ENCODE measurements around the gene PADI1.

Gene PADI1

DNA sequence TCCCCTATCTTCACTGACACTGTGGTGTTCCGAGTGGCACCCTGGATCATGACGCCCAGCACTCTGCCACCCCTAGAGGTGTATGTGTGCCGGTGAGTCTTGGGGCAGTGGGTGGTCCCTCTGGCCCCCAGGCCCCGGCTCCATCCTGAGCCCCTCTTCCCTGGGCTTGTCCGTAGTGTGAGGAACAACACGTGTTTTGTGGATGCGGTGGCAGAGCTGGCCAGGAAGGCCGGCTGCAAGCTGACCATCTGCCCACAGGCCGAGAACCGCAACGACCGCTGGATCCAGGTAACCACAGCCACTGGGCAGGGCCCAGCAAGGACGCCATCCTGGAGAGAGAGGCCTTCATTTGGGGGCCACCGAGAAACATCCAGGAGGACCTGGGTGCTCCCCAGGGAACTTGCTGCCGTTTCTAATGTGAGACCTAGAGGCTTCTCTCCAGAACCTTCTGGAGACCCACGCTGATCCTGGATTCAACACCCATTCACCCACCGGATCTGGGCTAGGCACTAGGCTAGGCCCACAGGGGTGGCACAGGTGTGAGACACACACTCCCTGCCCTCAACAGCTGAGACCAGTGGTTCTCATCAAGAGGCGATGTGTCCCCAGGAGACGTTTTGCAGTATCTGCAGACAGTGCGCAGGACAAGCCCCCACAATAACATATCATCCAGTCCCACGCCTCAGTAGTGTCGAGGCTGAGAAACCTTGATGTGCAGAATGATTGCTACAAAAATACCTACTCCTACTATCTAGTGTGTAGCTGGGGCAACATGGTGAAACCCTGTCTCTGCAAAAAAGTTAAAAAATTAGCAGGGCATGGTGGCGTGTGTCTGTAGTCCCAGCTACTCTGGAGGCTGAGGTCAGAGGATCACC is 66.2 kb downstream of the PADI1 start:
- no peak for DNase-seq (ENCODE audit: low read depth in 3 of 3, low spot score in 1 of 3)

DNA sequence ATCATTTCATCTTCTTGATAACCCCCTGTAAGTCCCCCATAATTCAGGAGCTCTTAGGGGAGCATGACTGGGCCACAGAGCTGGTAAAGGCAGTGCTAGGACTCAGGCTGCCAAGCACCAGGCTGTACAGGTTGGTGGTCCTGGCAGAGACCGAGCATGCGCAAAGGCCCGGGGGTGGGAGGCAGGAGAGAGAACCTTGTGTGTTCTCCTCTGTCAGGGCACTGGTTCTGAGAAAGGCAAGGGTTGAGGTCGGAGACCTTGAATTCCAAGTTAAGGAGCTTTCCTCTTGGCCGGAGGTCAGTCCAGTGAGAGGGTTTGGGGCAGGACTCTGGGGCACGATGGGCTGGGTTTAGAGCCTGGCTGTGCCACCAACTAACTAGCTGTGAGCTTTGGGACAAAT is 67.1 kb downstream of the PADI1 start:
- DNase-seq (ENCODE audit: low read depth in 3 of 3, low spot score in 1 of 3), result no peak

DNA sequence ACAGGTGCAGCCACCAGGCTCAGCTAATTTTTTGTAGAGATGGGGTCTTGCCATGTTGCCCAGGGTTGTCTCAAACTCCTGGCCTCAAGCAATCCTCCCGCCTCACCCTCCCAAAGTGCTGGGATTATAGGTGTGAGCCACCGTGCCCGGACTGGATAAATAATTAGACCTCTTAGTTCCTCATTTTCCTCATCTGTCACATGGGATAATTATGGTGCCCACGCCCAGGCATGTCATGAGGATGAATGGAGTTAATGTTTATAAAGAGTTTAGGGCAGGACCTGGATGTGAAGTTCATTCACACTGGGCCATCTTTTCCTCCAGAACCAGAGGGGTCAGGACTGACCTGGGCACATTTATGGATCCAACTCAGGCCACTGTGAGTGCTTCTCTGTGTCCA is 67.7 kb downstream of the PADI1 start:
- no peak for DNase-seq (ENCODE audit: low read depth in 3 of 3, low spot score in 1 of 3)

DNA sequence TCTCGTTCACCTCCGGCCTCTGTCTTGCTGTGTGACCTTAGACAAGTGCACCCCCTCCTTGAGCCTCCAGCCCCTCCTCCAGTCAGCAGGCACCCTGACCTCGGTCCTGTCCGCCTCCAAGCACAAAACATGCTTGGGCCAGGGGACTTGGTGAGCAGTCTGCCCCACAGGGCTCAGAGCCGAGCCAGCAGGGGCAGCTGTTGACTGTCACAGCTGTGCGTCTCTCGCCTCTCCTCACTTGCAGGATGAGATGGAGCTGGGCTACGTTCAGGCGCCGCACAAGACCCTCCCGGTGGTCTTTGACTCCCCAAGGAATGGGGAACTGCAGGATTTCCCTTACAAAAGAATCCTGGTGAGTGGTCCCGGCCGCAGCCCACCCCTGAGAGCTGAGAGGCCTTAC is 68.2 kb downstream of the PADI1 start:
- DNase-seq (ENCODE audit: low read depth in 3 of 3, low spot score in 1 of 3), result no peak

DNA sequence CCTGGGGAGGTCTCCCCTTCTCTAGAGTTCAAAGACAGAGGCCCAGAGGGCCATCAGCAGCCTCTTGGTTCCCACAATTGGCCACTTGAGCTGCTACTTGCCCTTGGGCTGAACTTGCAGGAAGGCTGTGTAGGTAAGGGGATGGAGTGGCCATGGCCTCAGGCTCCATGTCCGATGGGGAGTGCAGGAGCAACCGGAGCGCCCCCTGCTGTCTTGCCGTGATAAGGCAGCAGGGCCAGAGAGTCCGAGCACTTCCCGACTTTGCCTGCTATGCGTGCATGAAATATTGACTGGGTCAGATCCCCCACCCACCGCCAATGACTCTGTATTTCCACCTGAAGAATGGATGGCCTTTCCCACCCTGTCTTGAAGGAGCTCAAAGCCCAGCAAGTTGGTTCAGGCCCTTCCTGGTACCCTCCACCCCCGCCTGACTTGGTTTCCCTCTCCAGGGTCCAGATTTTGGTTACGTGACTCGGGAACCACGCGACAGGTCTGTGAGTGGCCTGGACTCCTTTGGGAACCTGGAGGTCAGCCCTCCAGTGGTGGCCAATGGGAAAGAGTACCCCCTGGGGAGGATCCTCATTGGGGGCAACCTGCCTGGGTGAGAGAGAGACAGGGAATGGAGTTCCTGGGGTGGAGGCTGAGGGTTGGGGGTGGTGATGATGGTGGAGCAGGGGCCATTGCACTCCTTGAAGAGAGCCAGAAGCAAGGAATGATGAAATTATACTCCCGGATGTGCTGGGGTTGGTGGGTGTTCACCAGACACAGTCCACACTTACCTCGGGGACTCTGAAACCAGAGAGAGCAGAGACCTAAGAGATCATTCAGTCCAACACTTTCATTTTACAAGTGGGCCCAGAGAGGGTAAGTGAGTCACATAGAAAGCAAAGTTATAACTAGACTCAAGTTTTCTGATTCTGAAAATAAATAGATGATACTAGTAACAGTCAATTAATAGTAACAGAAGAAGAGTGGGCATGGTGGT is 69.5 kb downstream of the PADI1 start:
- peak in 1 of 3 donors; percentile 6 for DNase-seq (ENCODE audit: low read depth in 3 of 3, low spot score in 1 of 3)

DNA sequence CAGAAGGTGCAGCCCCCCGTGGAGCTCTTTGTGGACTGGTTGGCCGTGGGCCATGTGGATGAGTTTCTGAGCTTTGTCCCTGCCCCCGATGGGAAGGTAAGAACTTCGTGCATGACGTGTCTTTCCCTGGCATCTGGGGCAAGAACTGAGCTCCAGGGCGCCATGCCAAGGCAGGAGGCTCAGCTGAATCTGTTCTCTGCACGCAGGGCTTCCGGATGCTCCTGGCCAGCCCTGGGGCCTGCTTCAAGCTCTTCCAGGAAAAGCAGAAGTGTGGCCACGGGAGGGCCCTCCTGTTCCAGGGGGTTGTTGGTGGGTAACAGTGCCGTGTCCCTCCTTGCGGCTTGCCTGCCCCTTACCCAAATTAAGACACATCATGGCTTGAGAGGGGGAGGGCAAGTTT is 71.6 kb downstream of the PADI1 start:
- no peak for DNase-seq (ENCODE audit: low read depth in 3 of 3, low spot score in 1 of 3)

DNA sequence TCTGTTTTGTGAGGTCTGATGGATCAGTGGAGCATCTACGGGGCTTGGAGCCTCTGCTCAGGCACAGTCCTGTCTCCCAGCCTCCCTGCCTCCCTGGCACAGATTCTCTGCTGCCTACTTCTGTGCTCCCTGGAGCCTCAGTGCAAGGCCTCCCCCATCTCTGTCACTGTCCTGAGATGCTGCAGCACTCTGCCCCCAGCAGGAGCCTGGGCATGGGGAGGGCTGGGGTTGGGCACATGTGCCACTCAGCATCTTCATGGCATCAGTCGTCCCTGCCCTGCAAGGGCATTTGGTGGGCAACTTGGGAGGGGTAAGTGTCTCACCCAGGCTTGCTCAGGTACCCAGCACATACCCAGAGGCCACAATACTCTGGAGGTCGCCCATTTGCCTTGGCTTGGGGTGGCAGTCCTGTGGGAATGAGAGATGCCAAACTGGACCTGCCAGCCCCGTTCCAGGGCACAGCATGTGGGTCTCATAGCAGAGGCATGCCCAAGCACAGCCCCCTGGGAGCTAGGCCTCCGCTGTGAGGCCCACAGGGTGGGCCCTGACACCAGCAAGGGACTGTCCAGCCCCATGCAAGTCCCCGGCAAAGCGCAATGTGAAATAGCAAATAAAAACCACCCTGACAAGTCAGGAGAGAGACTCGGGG is 72.7 kb downstream of the PADI1 start:
- DNase-seq (ENCODE audit: low read depth in 3 of 3, low spot score in 1 of 3), result no peak

DNA sequence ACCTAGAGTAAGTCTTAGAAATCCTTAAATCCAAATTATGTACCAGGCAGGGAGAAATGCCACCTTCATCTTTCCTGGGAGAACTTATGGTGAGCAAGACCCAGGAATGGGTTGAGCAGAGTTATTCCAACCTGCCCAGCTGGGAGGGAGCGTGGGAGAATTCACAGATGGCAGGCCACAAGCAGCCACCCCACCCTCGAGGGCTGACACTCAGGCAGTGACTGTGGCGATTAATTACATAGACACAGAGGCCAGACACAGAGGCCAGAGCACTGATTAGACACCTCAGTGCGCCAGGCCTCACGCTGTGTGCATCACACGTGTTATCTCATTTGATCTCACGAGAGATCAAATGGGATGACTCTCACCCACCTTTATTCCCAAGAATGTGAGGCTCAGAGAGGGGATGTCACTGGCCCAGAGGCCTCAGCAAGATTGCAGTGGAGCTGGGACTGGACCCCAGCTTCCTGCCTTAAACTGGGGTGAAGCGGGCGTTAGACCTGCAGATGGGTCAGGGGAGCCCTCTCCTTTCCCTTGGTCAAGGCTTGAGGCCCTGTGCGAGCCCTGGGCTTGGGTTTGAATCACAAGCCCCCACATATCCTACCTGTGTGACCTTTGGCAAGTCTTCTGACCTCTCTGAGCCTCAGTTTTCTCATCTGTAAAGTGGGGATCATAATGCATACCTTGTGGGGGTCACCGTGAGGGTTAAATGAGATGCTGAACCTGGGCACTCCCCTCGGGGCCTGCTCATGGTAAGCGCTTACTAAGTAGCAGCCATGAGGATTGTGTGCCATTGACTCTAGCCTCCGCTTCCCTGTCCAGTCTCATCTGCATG is 74.3 kb downstream of the PADI1 start:
- DNase-seq (ENCODE audit: low read depth in 3 of 3, low spot score in 1 of 3), result no peak

DNA sequence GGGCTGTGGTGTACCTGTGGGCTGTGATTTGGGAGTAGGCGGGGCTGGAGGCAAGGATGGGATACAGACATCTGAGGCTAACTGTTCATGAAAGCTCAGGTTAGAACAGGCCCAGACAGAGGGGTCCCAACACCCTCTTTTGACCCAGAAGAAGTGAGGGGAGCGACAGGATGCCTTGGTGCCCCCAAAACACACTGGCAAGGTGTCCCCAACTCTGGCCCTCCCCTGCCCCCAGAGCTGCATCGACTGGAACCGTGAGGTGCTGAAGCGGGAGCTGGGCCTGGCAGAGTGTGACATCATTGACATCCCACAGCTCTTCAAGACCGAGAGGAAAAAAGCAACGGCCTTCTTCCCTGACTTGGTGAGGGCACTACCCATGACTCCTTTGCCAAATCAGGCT is 75.5 kb downstream of the PADI1 start:
- DNase-seq (ENCODE audit: low read depth in 3 of 3, low spot score in 1 of 3), result no peak

DNA sequence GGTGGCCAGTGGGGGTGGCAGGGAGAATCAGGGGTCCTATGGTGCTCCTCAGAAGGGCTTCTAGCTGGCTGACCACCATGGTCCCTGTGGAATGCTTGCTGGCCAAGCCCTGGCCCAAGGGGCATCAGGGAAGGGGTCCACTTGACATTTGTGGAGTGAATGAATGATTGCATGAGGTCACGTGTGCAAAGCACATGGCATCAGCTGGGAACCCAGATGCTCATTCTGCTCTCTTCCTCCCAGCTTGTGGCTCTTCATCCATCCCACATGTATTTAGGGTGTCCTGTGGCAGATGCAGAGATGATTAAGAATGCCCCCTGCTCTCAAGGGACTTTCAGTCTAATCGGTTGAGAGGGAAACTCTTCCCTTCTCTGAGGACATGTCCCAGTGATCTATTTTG is 76.0 kb downstream of the PADI1 start:
- DNase-seq (ENCODE audit: low read depth in 3 of 3, low spot score in 1 of 3), result no peak

DNA sequence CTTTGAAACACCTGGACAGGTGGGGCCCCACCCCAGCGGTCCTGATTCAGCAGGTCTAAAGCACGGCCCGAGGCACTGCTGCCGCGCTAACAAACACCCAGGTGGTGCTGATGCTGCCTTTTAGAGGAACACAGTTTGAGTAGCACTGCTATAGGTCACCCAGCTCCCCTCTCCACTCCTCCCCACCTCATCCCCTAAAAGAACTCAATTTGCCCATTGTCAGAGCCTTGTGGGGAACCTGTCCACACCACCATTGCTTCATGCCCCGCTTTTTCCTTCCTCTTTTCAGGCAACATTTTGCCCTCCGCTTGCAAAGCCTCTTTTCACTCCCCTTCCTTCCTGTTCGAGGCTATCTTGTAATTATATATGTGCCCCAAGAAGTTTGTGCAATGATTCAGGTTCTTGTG is 76.8 kb downstream of the PADI1 start:
- DNase-seq (ENCODE audit: low read depth in 3 of 3, low spot score in 1 of 3), result no peak

DNA sequence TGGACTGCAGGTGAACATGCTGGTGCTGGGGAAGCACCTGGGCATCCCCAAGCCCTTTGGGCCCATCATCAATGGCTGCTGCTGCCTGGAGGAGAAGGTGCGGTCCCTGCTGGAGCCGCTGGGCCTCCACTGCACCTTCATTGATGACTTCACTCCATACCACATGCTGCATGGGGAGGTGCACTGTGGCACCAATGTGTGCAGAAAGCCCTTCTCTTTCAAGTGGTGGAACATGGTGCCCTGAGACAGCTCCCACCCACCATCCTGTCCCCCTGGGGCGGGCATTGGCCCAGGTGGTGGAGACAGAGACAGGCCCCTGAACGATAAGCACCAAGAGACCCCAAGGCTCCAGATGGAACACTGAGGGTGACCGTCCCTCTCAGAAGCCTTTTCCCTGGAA is 77.9 kb downstream of the PADI1 start:
- DNase-seq (ENCODE audit: low read depth in 3 of 3, low spot score in 1 of 3), result no peak

DNA sequence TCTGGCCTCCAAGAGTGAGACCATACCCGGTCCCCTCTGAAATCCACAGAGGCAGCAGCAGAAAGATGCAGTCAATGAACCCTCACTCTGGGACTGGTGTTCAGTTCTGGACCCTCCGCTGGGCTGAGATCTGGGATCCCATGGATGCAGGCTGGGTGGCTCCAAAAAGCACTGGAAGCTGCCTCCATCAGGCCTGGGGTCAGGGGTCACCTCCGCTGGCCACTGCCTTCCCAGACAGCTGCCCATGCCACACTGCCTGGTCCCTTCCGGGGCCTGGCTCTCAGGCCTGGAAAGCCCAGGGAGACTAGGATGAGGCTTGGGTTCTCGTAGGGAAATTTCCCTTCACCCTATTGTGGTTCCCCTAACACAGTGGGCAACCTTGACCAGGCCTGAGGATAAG is 81.7 kb downstream of the PADI1 start:
- DNase-seq (ENCODE audit: low read depth in 3 of 3, low spot score in 1 of 3), result no peak

DNA sequence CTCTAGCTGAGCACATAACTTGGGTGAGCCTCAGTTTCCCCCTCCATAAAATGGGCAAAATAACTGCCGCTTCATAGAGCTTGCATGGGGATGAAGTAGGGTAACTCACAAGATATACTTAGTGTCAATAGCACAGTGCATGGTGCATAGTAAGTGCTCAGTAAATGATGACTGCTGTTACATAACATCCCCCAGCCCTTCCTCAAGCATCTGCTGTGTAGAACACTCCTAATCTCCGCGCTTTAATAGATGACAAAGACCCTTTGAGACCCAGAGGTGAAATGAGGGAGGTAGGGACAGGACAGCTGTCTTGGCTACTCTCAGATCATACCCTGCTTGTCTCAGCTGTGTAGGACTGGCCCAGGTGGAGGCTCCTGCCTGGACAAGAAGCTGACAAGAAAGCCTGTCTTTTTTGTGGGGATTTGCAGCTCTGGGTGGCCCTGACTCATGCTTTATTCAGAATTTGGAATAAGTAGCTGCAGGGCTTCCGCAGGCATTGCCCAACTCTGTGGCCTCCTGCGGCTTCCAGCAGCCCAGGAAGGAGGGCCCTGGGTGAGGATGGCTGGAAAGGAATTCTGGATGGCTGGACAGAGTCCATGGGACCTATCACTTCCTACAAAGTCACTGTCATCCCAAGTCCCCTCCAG is 82.3 kb downstream of the PADI1 start:
- no peak for DNase-seq (ENCODE audit: low read depth in 3 of 3, low spot score in 1 of 3)

DNA sequence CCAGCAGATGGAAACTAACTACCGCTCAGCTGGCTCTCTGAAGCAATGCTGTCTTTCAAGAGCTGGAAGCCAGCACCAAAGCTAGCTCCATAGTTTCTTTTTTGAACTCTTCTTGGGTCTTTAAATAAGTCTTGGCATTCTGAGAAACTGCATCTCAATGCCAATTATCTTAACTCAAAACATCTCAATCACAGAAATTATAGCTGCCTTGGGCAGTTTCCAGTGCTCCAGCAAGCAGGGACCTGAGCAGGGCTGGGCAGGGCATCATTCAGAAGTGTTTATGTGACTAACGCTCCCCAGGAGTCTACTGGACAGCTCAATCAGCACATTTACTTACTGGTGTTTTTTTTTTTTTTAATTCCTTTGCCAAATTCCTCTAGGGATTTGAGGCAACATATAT is 84.8 kb downstream of the PADI1 start:
- no peak for DNase-seq (ENCODE audit: low read depth in 3 of 3, low spot score in 1 of 3)

DNA sequence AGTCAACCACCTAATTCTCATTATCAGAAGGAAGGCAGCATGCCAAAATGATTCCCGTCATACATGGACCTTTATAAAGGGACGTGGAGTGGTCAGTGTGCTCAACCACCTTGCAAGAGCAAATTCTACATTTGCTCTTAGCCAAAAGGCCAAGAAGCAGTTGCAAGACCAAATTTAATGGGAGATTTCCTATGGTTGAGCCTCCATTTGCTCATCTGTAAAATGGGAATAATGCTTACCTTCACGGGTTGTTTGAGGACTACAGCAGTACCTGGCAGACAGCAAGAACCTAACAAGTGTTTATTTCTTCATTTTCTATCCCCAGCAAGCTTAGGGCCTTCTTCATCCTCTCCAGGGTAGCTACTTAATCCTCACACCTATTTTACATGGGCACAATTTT is 85.6 kb downstream of the PADI1 start:
- no peak for DNase-seq (ENCODE audit: low read depth in 3 of 3, low spot score in 1 of 3)

DNA sequence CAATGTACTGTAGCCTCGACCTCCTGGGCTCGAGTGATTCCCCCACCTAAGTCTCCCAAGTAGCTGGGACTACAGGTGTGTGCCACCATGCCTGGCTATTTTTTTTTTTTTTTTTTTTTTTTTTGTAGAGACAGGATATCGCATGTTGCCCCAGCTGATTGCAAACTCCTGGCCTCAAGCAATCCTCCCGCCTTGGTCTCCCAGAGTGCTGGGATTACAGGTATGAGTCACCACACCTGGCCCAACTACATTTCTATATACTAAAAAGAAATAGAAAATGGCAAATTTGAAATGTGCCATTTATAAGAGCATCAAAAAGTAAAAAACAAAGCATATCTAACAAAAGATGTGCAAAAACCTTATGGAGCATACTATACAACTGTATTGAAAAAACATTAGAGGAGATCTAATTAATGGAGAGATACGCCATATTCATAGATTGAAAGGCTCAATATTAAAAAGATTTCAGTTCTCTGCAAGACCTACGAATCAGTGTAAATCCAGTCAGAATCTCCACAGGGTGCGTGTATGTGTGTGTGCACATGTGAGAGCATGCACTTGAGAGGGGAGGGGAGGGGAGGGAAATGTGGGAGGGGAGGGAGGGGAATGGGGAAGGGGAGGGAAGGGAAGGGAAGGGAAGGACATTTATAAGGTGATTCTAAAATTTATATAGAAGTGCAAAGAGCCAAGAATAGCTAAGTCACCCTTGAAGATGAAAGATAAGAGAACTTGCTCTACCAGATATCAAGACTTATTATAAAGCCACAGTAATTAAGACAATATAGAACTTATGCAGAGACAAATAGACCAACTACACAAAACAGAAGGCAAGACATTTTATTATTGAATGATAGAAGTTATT is 87.6 kb downstream of the PADI1 start:
- no peak for DNase-seq (ENCODE audit: low read depth in 3 of 3, low spot score in 1 of 3)

DNA sequence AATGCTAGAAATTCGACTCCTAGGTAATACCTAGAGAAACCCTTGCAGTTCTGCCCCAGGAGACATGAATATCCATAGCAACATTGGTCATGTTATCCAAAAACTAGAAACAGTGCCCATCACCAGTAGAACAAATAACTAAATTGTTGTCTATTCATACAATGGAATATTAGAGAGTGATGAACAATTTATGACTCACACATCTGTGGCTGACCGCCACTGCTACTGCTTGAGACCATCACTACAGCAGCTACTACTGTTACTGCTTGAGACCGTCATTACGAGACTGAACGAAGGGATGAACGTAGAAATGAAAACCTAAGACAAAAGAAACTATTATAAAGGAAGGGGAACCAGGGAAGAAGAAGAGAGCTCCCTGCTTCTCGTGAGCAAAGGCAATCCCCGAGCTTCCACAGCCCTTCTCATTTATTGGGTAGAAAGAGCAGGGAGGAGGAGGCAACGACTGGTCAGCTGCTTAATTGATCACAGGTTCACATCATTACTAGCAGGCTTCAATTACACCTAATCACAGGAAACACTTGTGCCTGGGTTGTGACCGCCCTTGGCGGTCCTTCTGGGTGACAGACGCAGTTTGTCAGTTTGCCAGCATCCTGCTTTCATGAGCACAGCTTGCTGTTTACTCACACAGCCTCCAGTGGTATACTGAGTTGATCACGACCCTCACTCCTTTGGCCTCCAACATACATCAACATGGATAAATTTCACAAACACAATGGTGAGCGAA is 88.9 kb downstream of the PADI1 start:
- DNase-seq (ENCODE audit: low read depth in 3 of 3, low spot score in 1 of 3), result no peak

DNA sequence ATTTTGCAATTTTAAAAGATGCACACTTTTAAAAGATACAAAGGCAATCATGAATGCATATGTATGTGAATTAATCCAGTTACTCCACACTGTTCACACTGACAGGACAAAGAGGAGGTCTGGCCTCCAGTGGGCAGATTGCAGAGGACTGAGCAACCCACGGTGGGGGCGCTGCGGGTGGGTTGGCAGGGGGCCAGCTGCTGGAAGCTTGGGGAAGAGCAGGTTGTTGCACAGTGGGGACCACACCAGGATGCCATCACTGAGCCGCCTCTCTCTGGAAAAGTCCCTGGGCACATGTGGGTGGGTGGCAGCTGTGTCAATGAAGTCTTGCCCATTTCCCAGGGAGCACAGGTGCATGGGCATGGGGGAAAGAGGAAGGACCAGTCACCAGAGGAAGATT is 90.4 kb downstream of the PADI1 start:
- no peak for DNase-seq (ENCODE audit: low read depth in 3 of 3, low spot score in 1 of 3)
